Type B pancreatic cell (in vitro differentiated cells): ENCODE measurements around the gene TRIAP1. TPM values are rescaled to one million over a fixed set of nuclear protein-coding genes. Genes with fewer than 3 reads are reported as not detected.

Source experiments
- DNase-seq: peaks from one replicate; pipeline ENCODE4 v3.0.0; 2021; ENCODE audit warnings: mixed read lengths; ENCODE audit not compliant: unreplicated experiment; ENCODE audit errors: extremely low spot score
- H3K27ac Mint-ChIP-seq: 2 replicates; pipeline ENCODE4 v1.8.0; 2021; ENCODE audit warnings: mild to moderate bottlenecking, mixed read lengths
- H3K27me3 Mint-ChIP-seq: 2 replicates; pipeline ENCODE4 v1.8.0; 2021; ENCODE audit warnings: mixed read lengths
- H3K36me3 Mint-ChIP-seq: 2 replicates; pipeline ENCODE4 v1.8.0; 2021; ENCODE audit warnings: mixed read lengths
- H3K4me1 Mint-ChIP-seq: one replicate; pipeline ENCODE4 v1.8.0; 2021; ENCODE audit warnings: mixed read lengths; ENCODE audit not compliant: unreplicated experiment
- H3K4me3 Mint-ChIP-seq: 2 replicates; pipeline ENCODE4 v1.8.0; 2021; ENCODE audit warnings: mild to moderate bottlenecking, mixed read lengths
- H3K9me3 Mint-ChIP-seq: 2 replicates; pipeline ENCODE4 v1.8.0; 2021; ENCODE audit warnings: mixed read lengths
- total RNA-seq: library from RNA; stranded (reverse); gene quantifications from 2 replicates; pipeline ENCODE4 v1.2.1, GENCODE V29; 2021; ENCODE audit warnings: low replicate concordance
- TF ChIP-seq, protein P1 (sequence below): fragments of 200-600 bp; sonication (generic); conservative IDR thresholded peaks from 2 replicates; pipeline ENCODE4 v1.5.0; 2021; ENCODE audit warnings: antibody characterized with exemption, mild to moderate bottlenecking

Gene TRIAP1
- total RNA-seq, 1 donor from 2014 or later = 46.6 TPM

DNA sequence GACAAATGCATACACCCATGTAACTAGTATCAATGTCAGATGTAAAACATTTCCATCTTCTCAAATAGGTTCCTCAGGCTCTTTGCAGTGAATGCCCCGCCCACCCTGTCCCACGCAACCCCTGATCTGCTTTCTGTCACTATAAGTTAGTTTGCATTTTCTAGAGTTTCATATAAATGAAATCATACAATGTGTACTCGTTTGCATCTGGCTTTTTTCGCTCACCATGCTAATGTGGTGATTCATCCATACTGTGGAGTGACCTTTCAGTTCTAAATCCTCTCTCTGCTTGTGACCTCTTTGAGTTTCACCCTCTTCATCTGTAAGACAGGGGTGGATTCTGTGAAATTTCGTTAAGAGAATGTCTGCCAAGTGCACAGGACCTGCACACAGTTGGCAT lies 46.7 kb downstream of the TRIAP1 start:
- Mint-ChIP-seq H3K9me3 (no peaks in the 10 kb centered on the region), H3K4me1 (peaks cover 16% of the 10 kb centered on the region), H3K36me3 (no peaks in the 10 kb centered on the region), H3K27me3 (no peaks in the 10 kb centered on the region), H3K4me3 (no peak overlapping the region), H3K27ac (no peak overlapping the region)
- TF ChIP-seq, protein P1, sequence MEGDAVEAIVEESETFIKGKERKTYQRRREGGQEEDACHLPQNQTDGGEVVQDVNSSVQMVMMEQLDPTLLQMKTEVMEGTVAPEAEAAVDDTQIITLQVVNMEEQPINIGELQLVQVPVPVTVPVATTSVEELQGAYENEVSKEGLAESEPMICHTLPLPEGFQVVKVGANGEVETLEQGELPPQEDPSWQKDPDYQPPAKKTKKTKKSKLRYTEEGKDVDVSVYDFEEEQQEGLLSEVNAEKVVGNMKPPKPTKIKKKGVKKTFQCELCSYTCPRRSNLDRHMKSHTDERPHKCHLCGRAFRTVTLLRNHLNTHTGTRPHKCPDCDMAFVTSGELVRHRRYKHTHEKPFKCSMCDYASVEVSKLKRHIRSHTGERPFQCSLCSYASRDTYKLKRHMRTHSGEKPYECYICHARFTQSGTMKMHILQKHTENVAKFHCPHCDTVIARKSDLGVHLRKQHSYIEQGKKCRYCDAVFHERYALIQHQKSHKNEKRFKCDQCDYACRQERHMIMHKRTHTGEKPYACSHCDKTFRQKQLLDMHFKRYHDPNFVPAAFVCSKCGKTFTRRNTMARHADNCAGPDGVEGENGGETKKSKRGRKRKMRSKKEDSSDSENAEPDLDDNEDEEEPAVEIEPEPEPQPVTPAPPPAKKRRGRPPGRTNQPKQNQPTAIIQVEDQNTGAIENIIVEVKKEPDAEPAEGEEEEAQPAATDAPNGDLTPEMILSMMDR = no peak
- no peak for DNase-seq

DNA sequence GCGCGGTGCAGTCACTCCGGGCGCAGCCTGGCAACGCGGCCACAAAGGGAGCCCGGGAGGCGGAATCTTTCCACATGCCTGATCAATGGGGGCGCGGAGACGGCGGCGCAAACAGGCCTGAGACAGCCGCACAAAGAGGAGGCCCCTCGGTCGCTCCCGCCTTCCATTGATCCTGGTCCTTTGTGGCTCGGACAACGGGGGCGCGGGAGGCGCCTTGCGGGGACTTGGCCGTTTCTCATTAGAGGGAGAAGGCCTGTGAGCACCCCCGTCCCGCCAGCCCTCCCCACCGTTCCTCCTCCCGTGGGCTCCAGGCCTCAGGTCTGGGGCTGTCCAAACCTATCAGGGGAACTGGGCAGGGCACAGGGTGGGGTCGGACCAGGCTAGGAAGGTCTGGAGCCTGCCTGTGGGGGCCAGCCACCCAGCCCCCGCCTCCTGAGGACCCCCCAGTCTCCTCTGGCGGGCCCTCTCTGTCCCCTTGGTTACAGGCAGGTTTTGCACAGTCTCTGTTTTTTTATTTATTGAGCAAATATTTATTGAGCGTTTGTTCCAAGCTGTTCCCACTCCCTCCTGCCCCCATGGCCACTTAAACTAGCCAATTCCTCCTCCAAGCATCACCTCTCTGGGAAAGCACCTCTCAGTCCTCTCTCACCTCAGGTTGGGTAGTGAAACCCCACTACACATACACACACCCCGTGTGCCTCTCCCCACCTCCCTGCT lies 48.2 kb downstream of the TRIAP1 start:
- Mint-ChIP-seq H3K4me1 (peaks cover 16% of the 10 kb centered on the region), H3K4me3 (peak overlapping the region; percentile 68), H3K36me3 (no peaks in the 10 kb centered on the region), H3K27ac (peak overlapping the region; percentile 74), H3K9me3 (no peaks in the 10 kb centered on the region), H3K27me3 (no peaks in the 10 kb centered on the region)
- DNase-seq = no peak
- TF ChIP-seq, protein P1 = no peak

DNA sequence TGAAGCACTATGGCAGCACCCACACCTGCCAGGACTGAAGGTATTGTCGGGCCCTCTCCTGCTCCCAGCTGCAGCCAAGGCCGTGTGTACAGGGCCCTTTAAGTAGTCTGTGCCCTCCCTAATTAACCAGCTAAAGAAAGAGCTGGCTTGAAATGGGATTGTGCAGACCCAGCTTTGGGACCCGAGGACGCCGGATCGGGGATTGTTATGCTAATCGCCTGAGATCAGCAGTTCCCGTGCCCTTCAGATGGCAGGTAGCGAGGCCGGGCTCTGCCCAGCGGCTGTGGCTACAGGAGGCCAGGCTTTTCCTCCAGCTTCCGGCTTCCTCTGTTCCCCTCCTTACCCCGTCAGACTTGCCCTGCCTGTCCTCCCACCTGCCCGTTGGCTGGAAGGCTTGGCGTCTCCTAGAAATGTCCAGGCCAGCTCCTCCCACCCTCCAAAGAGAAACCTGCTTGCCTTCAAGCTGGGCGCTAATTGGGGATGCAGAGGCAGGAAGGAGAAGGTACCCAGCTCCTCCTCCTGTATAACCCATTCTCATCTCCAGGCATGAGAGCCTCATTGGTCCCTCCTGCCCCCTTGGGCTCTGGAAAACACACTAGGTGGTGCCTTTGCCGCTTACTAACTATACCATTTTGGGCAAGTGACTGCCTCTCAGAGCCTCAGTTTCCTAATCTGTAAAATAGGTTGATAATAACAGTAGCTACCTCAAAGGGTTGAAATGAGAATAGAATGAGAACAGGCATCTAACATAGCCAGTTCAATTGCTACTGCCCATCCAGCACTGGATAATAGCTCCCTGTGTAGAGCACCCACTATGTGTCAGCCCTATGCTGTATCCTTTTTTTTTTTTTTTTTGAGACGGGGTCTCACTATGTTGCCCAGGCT lies 51.5 kb downstream of the TRIAP1 start:
- DNase-seq = no peak
- no peaks in the 10 kb centered on the region for H3K36me3 Mint-ChIP-seq
- TF ChIP-seq, protein P1 = no peak
- no peaks in the 10 kb centered on the region for H3K9me3 Mint-ChIP-seq
- H3K27ac Mint-ChIP-seq = peak overlapping the region; percentile 69
- no peaks in the 10 kb centered on the region for H3K27me3 Mint-ChIP-seq
- peak overlapping the region; percentile 67 for H3K4me3 Mint-ChIP-seq
- peaks cover 5% of the 10 kb centered on the region for H3K4me1 Mint-ChIP-seq

Other genes with a start within 250 kb of the TRIAP1 start
- gene RPLP0, start 245.3 kb downstream of the TRIAP1 start, total RNA-seq = 2,585 and 2,806 TPM in 2 replicates
- gene PXN, start 180.7 kb downstream of the TRIAP1 start, total RNA-seq = 60.7 and 127 TPM in 2 replicates
- gene RNU4-2, start 154.5 kb downstream of the TRIAP1 start, total RNA-seq = 6,693 and 9,065 TPM in 2 replicates
- 4,376 and 7,253 TPM in 2 replicates for gene RNU4-1, start 153.1 kb downstream of the TRIAP1 start, total RNA-seq
- gene SIRT4, start 144.1 kb downstream of the TRIAP1 start, total RNA-seq = 2.0 and 2.7 TPM in 2 replicates
- gene PLA2G1B, start 118.6 kb downstream of the TRIAP1 start, total RNA-seq = not detected in 2 replicates
- 22.0 and 71.7 TPM in 2 replicates for gene MSI1, start 77.2 kb downstream of the TRIAP1 start, total RNA-seq
- 400 and 501 TPM in 2 replicates for gene COX6A1, start 8.3 kb downstream of the TRIAP1 start, total RNA-seq
- gene GATC, start 60 bp upstream of the TRIAP1 start, total RNA-seq = 27.7 and 33.9 TPM in 2 replicates
- 226 and 248 TPM in 2 replicates for gene SRSF9, start 23.4 kb upstream of the TRIAP1 start, total RNA-seq
- 403 and 451 TPM in 2 replicates for gene DYNLL1, start 49.7 kb upstream of the TRIAP1 start, total RNA-seq
- gene COQ5, start 82.8 kb upstream of the TRIAP1 start, total RNA-seq = 28.7 and 35.6 TPM in 2 replicates
- gene RNF10, start 88.0 kb upstream of the TRIAP1 start, total RNA-seq = 162 and 188 TPM in 2 replicates
- 45.6 and 55.2 TPM in 2 replicates for gene POP5, start 135.0 kb upstream of the TRIAP1 start, total RNA-seq
- 0.26 and 0.56 TPM in 2 replicates for gene CABP1, start 194.2 kb upstream of the TRIAP1 start, total RNA-seq
- gene MLEC, start 240.8 kb upstream of the TRIAP1 start, total RNA-seq = 168 and 172 TPM in 2 replicates